Measurements from ENCODE around the gene KIAA0319L.

DNA sequence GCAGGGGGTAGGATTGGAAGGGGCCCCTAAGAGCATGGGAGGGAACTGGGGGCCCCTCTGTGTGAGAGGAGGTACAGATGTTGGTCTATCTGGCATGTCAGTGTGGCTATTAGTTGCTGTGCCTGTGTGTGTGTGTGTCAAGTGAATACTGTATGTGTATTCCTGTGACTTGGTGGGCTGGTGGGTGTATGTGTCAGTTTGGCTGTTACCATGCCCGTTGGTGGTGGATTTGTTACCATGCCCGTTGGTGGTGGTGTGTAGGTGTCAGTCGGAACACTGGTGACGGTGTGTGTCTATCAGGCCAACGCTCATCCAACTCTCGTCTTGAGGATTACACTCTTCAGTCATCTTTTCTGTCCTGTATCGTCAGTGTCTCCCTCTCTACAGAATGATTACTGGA, 38.5 kb upstream of the KIAA0319L start:
- TF ChIP-seq GATA2 (IDR thresholded peaks at IDR 0.05; ENCODE audit: insufficient read depth, insufficient read length, low read depth, low read length) (no peak), CTCF (IDR thresholded peaks at IDR 0.05; ENCODE audit: extremely low read depth in 1 of 2, insufficient read depth in 1 of 2, low read depth in 1 of 2, low read length in 2 of 2) (no peak), MYC (IDR thresholded peaks at IDR 0.05; ENCODE audit: low read depth, low read length) (no peak)
